Activated T-helper 1 cell treated with anti-CD3 and anti-CD28 coated beads, Interleukin-12 subunit alpha, Interleukin-12 subunit beta, Interleukin-2, Interleukin-4 antibody, amounts not matched to agents 30 ng/mL and 10 ng/mL and 1 ng/mL, durations not matched to agents 14 hours and 24 hours and 36 hours (primary cell): ENCODE data around the gene C9orf40. TPM values are rescaled to one million over a fixed set of nuclear protein-coding genes. Genes with fewer than 3 reads are reported as not detected.

ENCODE experiments used
- DNase-seq: peaks from one replicate; pipeline ENCODE4 v3.0.0; 2021; ENCODE audit warnings: low spot score
- H3K27ac Mint-ChIP-seq: one replicate; pipeline ENCODE4 v1.8.0; 2021; ENCODE audit warnings: mild to moderate bottlenecking, mixed read lengths
- H3K27me3 Mint-ChIP-seq: one replicate; pipeline ENCODE4 v1.8.0; 2022; ENCODE audit warnings: mild to moderate bottlenecking, moderate library complexity, mixed read lengths; ENCODE audit not compliant: insufficient read depth
- H3K36me3 Mint-ChIP-seq: one replicate; pipeline ENCODE4 v1.8.0; 2021; ENCODE audit warnings: low read depth, mixed read lengths
- H3K4me1 Mint-ChIP-seq: one replicate; pipeline ENCODE4 v1.8.0; 2021; ENCODE audit warnings: low read depth, mixed read lengths
- H3K4me3 Mint-ChIP-seq: one replicate; pipeline ENCODE4 v1.8.0; 2021; ENCODE audit warnings: mild to moderate bottlenecking, moderate library complexity, mixed read lengths
- H3K9me3 Mint-ChIP-seq: one replicate; pipeline ENCODE4 v1.8.0; 2021; ENCODE audit warnings: mixed read lengths
- intact Hi-C: fragments of 100-400 bp; cut with micrococcal nuclease; formaldehyde crosslinking; loops from one replicate; pipeline ENCODE4 v1.15.1; 2024
- total RNA-seq: library from RNA; stranded (reverse); gene quantifications from 2 replicates; pipeline ENCODE4 v1.2.3, GENCODE V29; 2022

Gene C9orf40
- 18.1 and 18.3 TPM in 2 replicates for total RNA-seq

- Mint-ChIP-seq H3K27me3 (no peaks in the 10 kb centered on the region), H3K36me3 (peaks cover 15% of the 10 kb centered on the region), H3K4me3 (peak within 1 kb of the TSS; percentile 98), H3K9me3 (no peaks in the 10 kb centered on the region), H3K27ac (peak within 1 kb of the TSS; percentile 99), H3K4me1 (peaks cover 44% of the 10 kb centered on the region)
- intact Hi-C loops: loop anchor here (1.0 to 2.0 kb wide), 5 partner anchors 50 to 194 kb away; partner anchors contain the start of gene CARNMT1
- peak; percentile 86 for DNase-seq
These were observed at the start of gene C9orf40 for GRCh38 chr9:74952201-74953151. Gene C9orf40, minus strand, starts transcription at chr9:74952912. Its CDS starts 301 bp downstream, at chr9:74952611.

GRCh38 chr9:75001719-75002421 lies 49.2 kb upstream of the C9orf40 start:
- Mint-ChIP-seq H3K27me3 (no peaks in the 10 kb centered on the region), H3K27ac (no peak overlapping the region), H3K36me3 (peaks cover 14% of the 10 kb centered on the region), H3K4me3 (no peak overlapping the region), H3K9me3 (no peaks in the 10 kb centered on the region), H3K4me1 (no peaks in the 10 kb centered on the region)
- intact Hi-C loops: loop anchor here (1.0 to 2.0 kb wide), 3 partner anchors 49 to 228 kb away; partner anchors contain the start of gene C9orf40
- no peak for DNase-seq

- Mint-ChIP-seq H3K9me3 (no peaks in the 10 kb centered on the region), H3K27ac (no peak overlapping the region), H3K27me3 (no peaks in the 10 kb centered on the region), H3K36me3 (peaks cover 17% of the 10 kb centered on the region), H3K4me1 (no peaks in the 10 kb centered on the region), H3K4me3 (no peak overlapping the region)
- intact Hi-C loops: loop anchor here (1.0 kb wide), 2 partner anchors 224 to 227 kb away; no protein-coding TSS in a partner anchor
- DNase-seq: no peak
These were observed 48.1 kb upstream of the C9orf40 start for GRCh38 chr9:75000835-75001234.

- no peak for DNase-seq
- Mint-ChIP-seq H3K4me3 (no peak overlapping the region), H3K27ac (no peak overlapping the region), H3K36me3 (peaks cover 31% of the 10 kb centered on the region), H3K9me3 (no peaks in the 10 kb centered on the region), H3K27me3 (no peaks in the 10 kb centered on the region), H3K4me1 (no peaks in the 10 kb centered on the region)
- intact Hi-C loops: no loop called here
These were observed 32.3 kb upstream of the C9orf40 start for GRCh38 chr9:74985041-74985440.

- no peak overlapping the region for H3K4me3 Mint-ChIP-seq
- H3K9me3 Mint-ChIP-seq: no peaks in the 10 kb centered on the region
- H3K27ac Mint-ChIP-seq: no peak overlapping the region
- no peaks in the 10 kb centered on the region for H3K27me3 Mint-ChIP-seq
- DNase-seq: no peak
- H3K36me3 Mint-ChIP-seq: peaks cover 28% of the 10 kb centered on the region
- intact Hi-C loops: no loop called here
- H3K4me1 Mint-ChIP-seq: no peaks in the 10 kb centered on the region
These were observed 31.0 kb upstream of the C9orf40 start for GRCh38 chr9:74983709-74984108.

GRCh38 chr9:74979844-74980243 lies 27.1 kb upstream of the C9orf40 start:
- no peak for DNase-seq
- Mint-ChIP-seq H3K27me3 (no peaks in the 10 kb centered on the region), H3K27ac (no peak overlapping the region), H3K4me1 (no peaks in the 10 kb centered on the region), H3K9me3 (peaks cover 9% of the 10 kb centered on the region), H3K36me3 (peaks cover 31% of the 10 kb centered on the region), H3K4me3 (no peak overlapping the region)
- intact Hi-C loops: no loop called here

- Mint-ChIP-seq H3K27ac (no peak overlapping the region), H3K4me3 (no peak overlapping the region), H3K27me3 (no peaks in the 10 kb centered on the region), H3K9me3 (peaks cover 12% of the 10 kb centered on the region), H3K4me1 (no peaks in the 10 kb centered on the region), H3K36me3 (peaks cover 25% of the 10 kb centered on the region)
- intact Hi-C loops: no loop called here
- no peak for DNase-seq
These were observed 24.6 kb upstream of the C9orf40 start for GRCh38 chr9:74977287-74977686.

GRCh38 chr9:74975538-74975937 lies 22.8 kb upstream of the C9orf40 start:
- DNase-seq: no peak
- peaks cover 19% of the 10 kb centered on the region for H3K36me3 Mint-ChIP-seq
- H3K4me1 Mint-ChIP-seq: no peaks in the 10 kb centered on the region
- H3K4me3 Mint-ChIP-seq: no peak overlapping the region
- intact Hi-C loops: no loop called here
- H3K27me3 Mint-ChIP-seq: no peaks in the 10 kb centered on the region
- H3K27ac Mint-ChIP-seq: no peak overlapping the region
- H3K9me3 Mint-ChIP-seq: peaks cover 12% of the 10 kb centered on the region

GRCh38 chr9:74974558-74974957 lies 21.8 kb upstream of the C9orf40 start:
- no peak for DNase-seq
- peaks cover 12% of the 10 kb centered on the region for H3K9me3 Mint-ChIP-seq
- peaks cover 15% of the 10 kb centered on the region for H3K36me3 Mint-ChIP-seq
- no peak overlapping the region for H3K4me3 Mint-ChIP-seq
- intact Hi-C loops: no loop called here
- H3K27ac Mint-ChIP-seq: no peak overlapping the region
- H3K4me1 Mint-ChIP-seq: no peaks in the 10 kb centered on the region
- H3K27me3 Mint-ChIP-seq: no peaks in the 10 kb centered on the region

GRCh38 chr9:74973714-74974113 lies 21.0 kb upstream of the C9orf40 start:
- peaks cover 15% of the 10 kb centered on the region for H3K36me3 Mint-ChIP-seq
- H3K4me3 Mint-ChIP-seq: no peak overlapping the region
- H3K9me3 Mint-ChIP-seq: peaks cover 12% of the 10 kb centered on the region
- intact Hi-C loops: no loop called here
- H3K27me3 Mint-ChIP-seq: no peaks in the 10 kb centered on the region
- DNase-seq: no peak
- no peaks in the 10 kb centered on the region for H3K4me1 Mint-ChIP-seq
- no peak overlapping the region for H3K27ac Mint-ChIP-seq

- Mint-ChIP-seq H3K27ac (no peak overlapping the region), H3K9me3 (peaks cover 17% of the 10 kb centered on the region), H3K36me3 (peaks cover 16% of the 10 kb centered on the region), H3K27me3 (no peaks in the 10 kb centered on the region), H3K4me1 (no peaks in the 10 kb centered on the region), H3K4me3 (no peak overlapping the region)
- intact Hi-C loops: no loop called here
- DNase-seq: no peak
These were observed 10.3 kb upstream of the C9orf40 start for GRCh38 chr9:74963056-74963455.

- intact Hi-C loops: no loop called here
- H3K4me1 Mint-ChIP-seq: peaks cover 4% of the 10 kb centered on the region
These were observed 8.8 kb upstream of the C9orf40 start for GRCh38 chr9:74961496-74961895.

GRCh38 chr9:74960561-74960960 lies 7.8 kb upstream of the C9orf40 start:
- H3K36me3 Mint-ChIP-seq: peaks cover 16% of the 10 kb centered on the region
- no peak for DNase-seq
- intact Hi-C loops: no loop called here
- no peak overlapping the region for H3K27ac Mint-ChIP-seq
- H3K4me1 Mint-ChIP-seq: peaks cover 4% of the 10 kb centered on the region
- H3K9me3 Mint-ChIP-seq: peaks cover 17% of the 10 kb centered on the region
- no peak overlapping the region for H3K4me3 Mint-ChIP-seq
- no peaks in the 10 kb centered on the region for H3K27me3 Mint-ChIP-seq

More at GRCh38 chr9:74961496-74961895, 8.8 kb upstream of the C9orf40 start:
- peaks cover 16% of the 10 kb centered on the region for H3K36me3 Mint-ChIP-seq
- H3K9me3 Mint-ChIP-seq: peaks cover 17% of the 10 kb centered on the region
- no peak overlapping the region for H3K4me3 Mint-ChIP-seq
- no peak overlapping the region for H3K27ac Mint-ChIP-seq
- no peaks in the 10 kb centered on the region for H3K27me3 Mint-ChIP-seq
- no peak for DNase-seq
